Glomerular visceral epithelial cell (primary cell): Measurements from ENCODE around the gene TRPV4.
A peak's percentile ranks its signal among the peaks of the same experiment; 100 is the strongest.

Experiments
- DNase-seq: peaks from one replicate; pipeline ENCODE4 v3.0.0-alpha.2; 2016; ENCODE audit errors: extremely low spot score

Gene TRPV4

DNA sequence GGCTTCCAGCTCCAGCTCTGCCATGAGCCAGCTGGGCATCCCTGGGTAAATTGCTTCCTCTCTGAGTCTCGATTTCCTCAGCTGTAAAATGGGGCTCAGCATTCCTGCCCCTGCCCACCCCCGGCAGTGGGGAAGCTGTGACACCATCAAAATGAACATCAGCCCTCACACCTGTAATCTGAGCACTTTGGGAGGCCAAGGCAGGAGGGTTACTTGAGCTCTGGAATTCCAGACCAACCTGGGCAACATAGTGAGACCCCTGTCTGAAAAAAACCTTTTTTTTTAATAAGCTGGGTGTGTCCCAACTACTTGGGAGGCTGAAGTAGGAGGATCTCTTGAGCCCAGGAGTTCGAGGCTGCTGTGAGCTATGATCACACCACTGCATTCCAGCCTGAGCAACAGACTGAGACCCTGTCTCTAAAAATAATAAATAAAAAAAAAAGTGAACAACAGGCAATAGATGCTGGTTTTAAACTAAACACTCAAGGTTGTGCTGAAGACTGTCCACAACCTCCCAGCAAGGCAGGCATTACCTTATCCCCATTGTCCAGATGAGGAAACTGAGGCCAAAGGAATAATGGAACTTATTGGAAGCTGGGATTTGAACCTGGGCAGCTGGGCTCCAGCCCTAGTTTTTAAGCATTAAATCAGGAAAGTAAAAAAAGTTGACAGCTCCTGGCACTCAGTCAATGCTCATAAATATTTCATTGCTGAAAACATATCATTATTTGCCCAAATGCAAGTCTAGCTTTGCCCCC lies 4.3 kb downstream of the TRPV4 start:
- DNase-seq: no peak

DNA sequence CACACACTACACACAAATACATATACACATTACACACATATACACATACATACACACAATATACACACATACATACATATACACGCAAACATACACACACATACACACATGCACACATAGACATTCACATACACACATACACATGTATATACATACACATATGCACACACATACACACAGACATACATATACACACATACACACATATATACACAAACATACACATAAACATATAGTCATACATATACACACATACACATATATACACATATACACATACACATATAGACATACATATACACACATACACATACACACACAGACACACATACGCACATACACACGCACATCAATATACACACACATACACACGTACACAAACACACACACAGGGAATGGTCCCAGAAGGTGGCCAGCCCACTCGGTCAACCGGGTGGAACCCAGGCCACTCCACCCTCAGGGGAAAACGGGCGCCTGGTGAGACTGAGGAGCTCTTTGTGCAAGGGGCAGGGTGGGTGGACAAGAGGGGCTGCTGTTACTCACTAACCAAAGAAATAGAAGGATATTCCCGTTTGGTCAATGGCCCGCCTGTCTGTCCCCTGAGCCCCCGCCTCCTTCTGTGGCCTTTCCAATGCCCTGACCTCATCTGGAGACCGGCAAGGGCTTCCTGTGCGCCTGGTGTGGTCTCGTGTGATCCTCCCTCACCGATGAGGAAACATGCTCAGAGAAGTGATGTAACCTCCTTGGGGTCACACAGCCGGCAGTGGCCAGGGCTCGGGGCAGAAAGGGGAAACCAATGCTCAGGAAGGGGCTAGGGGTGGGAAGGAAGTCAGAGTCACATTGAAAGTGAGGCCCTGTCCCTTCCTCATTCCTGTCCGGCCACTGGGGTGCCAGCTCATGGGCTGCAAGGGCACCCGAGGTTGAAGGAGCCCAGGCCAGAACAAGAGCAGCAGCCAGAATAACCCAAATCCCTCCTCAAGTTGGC lies 5.3 kb downstream of the TRPV4 start:
- no peak for DNase-seq

DNA sequence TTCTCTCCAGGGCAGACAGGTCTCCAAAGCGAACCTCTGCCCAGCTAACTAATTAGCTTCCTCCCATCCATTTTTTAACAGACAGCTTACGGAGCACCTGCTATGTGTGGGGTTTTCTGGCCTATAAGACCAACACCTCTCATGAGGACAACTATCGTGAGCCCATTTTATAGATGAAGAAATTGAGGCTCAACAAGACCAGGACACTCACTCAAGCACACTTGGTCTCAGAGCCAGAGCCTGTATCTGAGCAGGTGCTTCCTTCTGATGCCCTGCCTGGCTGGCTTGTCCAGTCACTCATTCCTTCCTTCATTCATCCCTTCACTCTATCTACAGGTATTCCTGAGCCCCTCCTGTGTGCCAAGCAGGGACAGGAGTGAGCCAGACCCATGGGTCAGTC lies 6.1 kb downstream of the TRPV4 start:
- no peak for DNase-seq

GRCh38 chr12:109824731-109825130 lies 8.5 kb downstream of the TRPV4 start:
- no peak for DNase-seq

- peak; percentile 50 for DNase-seq
These were observed 10.2 kb downstream of the TRPV4 start for GRCh38 chr12:109822951-109823411.

- DNase-seq: no peak
These were observed 10.8 kb downstream of the TRPV4 start for GRCh38 chr12:109822416-109822815.

DNA sequence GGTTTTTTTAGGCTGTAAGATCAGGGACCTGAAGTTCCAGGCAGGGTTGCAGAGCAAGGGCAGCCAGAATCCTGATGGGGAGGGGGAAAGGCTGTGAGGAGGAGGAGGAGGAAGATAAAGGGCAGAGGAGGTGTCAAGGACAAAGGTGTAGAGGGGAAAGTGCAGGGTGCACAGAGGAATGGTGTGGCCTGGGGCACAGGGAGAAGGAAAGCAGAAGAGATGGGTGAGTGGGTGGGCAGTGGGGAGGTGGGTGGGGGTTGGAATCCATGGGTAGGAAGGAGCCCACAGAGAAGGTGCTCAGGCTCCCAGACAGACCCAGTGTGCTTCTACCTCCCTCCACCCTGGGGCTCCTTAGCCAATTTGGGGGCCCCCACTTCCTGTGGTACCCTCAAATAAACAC lies 11.2 kb downstream of the TRPV4 start:
- DNase-seq: no peak

DNA sequence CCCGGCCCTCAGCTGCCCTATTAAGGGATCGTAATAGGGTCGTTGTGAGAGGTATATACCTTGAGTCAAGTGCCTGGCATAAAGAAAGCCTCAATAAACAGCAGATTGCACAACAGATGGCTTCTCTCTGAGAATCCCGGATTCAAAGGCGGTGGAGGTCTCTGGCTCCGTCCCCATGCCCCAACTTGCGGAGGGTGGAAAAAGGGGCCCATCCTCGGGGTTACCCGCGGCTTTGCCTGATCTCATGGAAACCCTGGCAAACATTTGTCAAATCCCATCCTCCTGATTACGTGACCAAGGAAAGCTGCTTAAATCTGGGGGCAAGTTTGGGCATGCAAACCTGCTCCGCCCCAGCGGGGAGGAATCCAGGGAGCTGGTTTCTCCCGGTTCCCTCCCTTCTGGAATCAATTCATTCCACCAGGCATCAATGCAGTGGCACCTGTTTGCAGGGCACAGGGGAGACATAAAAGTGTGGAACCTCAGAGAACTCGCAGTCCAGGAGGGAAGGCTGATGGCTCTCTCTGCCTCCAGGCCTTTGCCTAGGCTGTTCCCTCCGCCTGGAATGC lies 12.3 kb downstream of the TRPV4 start:
- no peak for DNase-seq

DNA sequence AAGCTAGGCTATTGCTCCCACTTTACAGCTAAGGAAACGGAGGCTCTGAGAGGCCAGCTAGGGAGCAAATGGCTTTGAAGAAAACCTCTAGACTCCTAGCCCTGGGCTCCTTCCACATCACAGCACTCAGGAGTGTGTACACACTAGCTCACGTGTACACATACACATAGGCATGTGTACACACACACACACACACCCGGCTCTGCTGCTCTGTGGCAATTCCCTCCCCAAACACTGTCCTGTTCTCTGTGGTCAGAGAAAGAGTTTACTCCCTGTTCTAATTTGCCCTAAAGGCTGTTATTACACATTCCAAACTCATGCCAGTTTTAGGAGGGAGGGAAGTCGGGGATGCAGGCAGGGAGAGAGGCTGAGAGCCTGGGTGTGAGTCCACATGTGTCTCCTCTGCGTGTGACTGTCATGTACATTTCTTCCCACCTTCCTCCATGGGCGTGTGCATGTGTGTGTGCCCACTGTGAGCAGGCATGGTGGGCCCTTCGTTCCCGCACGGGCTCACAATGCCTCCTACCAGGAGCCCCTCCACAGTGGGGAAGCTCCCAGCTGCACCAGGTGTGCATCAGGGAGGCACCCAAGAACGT lies 14.2 kb downstream of the TRPV4 start:
- no peak for DNase-seq

DNA sequence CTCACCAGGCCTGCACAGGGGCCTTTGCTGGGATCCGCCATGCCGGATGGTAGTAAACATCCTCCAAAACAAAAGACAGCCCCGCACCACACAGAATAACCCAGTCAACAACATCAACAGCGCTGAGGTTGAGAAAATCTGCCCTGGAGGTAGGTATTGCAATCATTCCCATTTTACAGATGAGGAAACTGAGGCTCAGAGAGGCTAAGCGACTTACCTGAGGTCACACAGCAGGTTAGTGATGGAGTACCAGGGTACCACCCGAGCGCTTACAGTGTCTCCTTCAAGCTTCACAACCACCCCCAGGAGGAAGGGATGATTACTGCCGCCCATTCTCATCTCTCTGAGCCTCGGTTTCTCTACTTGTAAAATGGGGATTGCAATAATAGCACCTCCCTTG lies 14.9 kb downstream of the TRPV4 start:
- DNase-seq: no peak

GRCh38 chr12:109817627-109818231 lies 15.5 kb downstream of the TRPV4 start:
- DNase-seq: no peak

GRCh38 chr12:109816870-109817269 lies 16.3 kb downstream of the TRPV4 start:
- DNase-seq: no peak

GRCh38 chr12:109815757-109816617 lies 17.2 kb downstream of the TRPV4 start:
- DNase-seq: no peak

GRCh38 chr12:109815225-109815624 lies 18.0 kb downstream of the TRPV4 start:
- no peak for DNase-seq

DNA sequence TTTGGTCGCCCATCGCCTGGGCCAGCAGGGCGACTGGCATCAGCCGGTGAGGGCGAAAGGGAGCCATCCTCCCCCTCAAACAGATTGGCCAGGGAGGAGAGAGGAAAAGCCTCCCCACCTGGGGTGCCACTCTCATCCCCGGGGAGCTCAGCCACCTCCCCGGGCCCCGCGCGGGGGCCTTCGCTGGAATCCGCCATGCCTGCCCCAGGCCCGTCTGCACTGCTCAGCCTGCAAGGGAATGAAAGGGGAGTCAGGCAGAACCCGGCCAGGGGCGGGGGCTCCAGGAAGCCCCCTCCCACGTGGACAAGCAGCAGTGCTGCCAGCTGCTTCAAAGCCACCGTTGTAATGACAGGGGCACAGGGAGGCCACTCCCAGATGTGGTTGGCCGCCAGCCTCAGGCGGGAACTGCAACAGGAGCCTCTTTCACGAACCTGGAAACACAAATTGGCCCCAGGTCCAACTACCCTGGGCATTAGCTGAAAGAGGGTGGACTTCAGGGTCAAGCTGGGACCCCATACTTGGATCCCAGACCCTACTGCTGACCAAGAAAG lies 18.5 kb downstream of the TRPV4 start:
- no peak for DNase-seq

DNA sequence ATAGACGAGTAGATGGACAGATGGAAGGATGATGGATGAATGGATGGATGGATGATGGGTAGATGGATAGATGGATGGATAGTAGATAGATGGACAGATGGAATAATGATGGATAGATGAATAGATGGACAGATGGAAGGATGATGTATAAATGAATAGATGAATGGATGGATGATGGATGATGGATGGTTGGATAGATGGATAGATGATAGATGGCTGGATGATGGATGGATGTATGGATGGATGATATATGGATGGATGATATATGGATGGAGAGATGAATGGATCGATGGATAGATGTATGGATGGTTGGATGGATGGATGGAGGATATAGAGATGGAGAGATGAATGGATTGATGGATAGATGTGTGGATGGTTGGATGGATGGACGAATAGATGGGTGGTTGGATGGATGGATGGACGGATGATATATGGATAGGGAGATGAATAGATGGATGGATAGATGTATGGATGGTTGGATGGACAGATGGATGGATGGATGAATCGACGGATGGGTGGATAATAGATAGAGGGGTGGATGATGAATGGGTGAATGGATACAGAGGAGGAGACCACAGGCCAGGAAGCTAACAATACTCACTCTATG lies 19.3 kb downstream of the TRPV4 start:
- DNase-seq: no peak

- DNase-seq: no peak
These were observed 21.6 kb downstream of the TRPV4 start for GRCh38 chr12:109811624-109811995.

- no peak for DNase-seq
These were observed 22.1 kb downstream of the TRPV4 start for GRCh38 chr12:109810954-109811623.

GRCh38 chr12:109808876-109809646 lies 24.1 kb downstream of the TRPV4 start:
- no peak for DNase-seq
